Fibroblast of peridontal ligament (primary cell): Measurements from ENCODE around the gene APOB.

ENCODE experiments used
- DNase-seq: peaks from one replicate; pipeline ENCODE4 v3.0.0-alpha.2; 2010; ENCODE audit errors: extremely low read depth

Gene APOB, protein sequence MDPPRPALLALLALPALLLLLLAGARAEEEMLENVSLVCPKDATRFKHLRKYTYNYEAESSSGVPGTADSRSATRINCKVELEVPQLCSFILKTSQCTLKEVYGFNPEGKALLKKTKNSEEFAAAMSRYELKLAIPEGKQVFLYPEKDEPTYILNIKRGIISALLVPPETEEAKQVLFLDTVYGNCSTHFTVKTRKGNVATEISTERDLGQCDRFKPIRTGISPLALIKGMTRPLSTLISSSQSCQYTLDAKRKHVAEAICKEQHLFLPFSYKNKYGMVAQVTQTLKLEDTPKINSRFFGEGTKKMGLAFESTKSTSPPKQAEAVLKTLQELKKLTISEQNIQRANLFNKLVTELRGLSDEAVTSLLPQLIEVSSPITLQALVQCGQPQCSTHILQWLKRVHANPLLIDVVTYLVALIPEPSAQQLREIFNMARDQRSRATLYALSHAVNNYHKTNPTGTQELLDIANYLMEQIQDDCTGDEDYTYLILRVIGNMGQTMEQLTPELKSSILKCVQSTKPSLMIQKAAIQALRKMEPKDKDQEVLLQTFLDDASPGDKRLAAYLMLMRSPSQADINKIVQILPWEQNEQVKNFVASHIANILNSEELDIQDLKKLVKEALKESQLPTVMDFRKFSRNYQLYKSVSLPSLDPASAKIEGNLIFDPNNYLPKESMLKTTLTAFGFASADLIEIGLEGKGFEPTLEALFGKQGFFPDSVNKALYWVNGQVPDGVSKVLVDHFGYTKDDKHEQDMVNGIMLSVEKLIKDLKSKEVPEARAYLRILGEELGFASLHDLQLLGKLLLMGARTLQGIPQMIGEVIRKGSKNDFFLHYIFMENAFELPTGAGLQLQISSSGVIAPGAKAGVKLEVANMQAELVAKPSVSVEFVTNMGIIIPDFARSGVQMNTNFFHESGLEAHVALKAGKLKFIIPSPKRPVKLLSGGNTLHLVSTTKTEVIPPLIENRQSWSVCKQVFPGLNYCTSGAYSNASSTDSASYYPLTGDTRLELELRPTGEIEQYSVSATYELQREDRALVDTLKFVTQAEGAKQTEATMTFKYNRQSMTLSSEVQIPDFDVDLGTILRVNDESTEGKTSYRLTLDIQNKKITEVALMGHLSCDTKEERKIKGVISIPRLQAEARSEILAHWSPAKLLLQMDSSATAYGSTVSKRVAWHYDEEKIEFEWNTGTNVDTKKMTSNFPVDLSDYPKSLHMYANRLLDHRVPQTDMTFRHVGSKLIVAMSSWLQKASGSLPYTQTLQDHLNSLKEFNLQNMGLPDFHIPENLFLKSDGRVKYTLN (N-terminal part only)

DNA sequence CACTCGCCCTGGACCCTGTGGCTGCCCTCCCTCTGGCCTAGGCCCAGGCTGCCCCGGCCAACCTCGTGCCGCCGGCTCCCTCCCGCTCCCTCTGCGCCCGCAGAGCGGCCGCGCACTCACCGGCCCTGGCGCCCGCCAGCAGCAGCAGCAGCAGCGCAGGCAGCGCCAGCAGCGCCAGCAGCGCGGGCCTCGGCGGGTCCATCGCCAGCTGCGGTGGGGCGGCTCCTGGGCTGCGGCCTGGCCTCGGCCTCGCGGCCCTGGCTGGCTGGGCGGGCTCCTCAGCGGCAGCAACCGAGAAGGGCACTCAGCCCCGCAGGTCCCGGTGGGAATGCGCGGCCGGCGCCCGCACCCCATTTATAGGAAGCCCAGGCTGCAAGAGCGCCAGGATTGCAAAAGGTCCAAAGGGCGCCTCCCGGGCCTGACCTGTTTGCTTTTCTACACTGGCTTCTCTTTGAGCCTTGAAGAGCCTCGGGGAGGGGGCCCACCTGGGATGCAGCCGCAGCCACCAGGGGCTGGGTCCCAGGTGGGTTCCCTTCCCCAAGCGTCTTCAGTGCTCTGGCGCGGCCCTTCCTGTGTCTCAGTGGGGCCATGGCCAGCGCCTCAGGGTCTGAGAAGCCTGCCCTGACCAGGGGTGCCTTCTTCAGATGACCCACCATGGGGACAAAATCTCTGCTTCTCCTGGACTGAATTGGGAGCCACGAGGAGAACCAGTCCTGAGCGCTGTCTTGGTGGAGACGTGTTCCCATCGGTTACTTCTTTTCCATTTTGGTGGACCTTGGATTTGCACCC lies at the start of gene APOB:
Gene APOB (minus strand): TSS at position 330 of the 789 bp plus-strand sequence. CDS start 128 bp downstream, at position 202.
- DNase-seq, result no peak

DNA sequence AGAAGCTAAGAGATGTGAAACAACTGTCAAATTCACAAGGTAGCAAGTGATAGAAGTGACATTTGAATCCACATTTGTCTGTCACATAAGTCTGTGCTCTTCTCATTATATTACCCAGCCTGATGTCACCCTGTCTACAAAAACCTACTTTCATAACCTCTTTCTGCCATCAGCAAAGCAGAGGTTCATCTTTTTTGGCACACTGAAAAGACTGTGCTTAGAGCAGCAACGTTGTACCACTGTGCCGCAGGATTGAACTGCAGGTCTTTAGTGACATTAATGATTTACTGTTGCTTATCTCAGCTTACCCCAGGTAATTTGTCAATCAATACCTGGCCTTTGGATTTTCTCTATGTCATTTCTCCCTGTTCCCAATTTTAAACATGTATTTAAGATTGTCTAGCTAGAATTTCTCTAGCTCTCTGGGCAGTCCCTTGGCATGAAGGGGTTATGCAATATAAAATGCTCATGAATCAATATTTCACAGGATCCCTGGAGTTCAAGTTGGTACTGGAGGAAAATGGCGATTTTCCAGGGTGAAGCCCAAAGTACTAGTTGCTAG lies 48.5 kb upstream of the APOB start:
- no peak for DNase-seq

- no peak for DNase-seq
Measured at GRCh38 chr2:21084401-21084800, 40.5 kb upstream of the APOB start.

GRCh38 chr2:21083482-21083881 lies 39.6 kb upstream of the APOB start:
- no peak for DNase-seq

GRCh38 chr2:21078296-21078695 lies 34.4 kb upstream of the APOB start:
- DNase-seq, result no peak

DNA sequence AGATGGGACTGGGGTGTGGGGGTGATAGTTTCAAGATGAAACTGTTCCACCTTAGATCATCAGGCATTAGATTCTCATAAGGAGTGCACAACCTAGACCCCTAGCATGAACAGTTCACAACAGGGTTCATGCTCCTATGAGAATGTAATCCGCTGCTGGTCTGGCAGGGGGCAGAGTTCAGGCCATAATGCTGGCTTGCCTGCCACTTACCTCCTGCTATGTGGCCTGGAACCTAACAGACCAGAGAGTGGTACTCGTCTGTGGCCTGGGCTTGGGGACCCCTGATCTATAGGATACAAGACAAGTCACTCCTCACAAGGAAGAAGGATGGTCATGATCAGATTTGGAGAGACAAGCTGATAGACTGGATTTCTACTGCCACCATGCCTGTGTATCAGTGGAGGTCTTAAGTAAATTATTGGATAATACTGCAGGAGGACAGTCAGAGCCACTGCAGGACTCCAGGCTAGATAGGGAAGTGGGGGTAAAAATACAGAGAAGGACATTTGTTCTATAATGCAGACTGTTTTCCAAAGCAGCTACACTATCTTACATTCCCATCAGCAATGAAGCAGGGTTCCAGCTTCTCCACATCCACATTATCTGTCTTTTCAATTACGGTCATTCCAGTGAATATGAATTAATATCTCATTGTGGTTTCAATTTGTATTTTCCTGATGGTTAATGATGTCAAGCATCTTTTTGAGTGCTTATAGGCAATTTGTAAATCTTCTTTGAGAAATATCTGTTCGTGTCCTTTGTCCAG lies 28.8 kb upstream of the APOB start:
- DNase-seq, result no peak

GRCh38 chr2:21070341-21071257 lies 26.7 kb upstream of the APOB start:
- DNase-seq, result no peak

- no peak for DNase-seq
Measured at GRCh38 chr2:21069746-21070340, 26.0 kb upstream of the APOB start.

- no peak for DNase-seq
Measured at GRCh38 chr2:21067859-21068537, 24.1 kb upstream of the APOB start.

GRCh38 chr2:21067125-21067524 lies 23.3 kb upstream of the APOB start:
- DNase-seq, result no peak

DNA sequence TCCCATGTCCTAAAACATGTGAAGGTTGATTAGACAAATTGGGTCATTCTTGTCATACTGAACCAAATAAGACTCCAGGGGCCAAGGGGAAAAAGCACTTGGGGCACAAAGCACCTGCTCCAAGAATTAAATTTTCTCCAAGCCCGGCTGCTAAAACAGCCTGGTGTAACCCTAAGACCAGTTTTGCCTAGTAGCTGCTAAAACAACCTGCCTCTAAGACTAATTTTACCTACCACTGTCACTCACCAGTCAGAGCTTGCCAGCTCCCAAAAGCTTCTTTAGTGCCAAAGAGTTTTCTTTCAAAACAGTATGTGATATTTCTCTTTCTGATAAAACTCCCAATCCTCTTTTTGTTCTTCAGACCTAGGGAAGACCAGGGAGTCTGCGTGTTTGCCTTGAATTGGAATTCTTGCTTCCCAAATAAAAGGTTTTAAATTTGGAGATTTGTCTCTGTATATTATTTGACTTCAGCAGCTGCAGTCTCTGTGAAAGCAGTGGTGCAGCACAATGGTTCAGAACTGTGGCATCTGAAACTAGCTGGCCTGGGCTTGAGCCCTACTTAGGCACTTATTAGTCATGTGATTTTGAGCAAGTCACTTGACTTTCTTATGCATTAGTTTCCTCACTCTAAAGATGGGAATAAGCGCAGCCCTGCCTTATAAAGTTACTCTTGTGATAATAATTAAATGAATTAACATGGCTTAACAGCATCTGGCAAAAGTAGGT lies 16.2 kb upstream of the APOB start:
- DNase-seq, result no peak

DNA sequence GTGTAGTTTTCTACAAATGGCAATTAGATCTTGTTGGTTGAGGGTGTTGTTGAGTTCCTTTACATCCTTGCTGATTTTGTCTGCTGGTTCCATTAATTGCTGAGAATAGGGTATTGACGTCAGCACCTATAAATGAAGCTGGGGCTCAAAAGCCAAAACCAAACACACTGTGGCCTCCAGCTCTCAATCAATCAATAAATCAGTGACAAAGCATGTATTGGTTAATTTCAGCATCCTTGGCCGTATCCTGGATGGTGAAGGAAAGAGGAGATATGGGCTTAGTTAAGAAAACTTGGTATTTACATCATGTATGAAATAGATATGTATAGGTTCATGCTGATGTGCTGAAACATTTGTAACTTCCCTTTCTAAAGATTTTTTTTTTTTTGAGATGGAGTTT lies 13.2 kb upstream of the APOB start:
- DNase-seq, result no peak

DNA sequence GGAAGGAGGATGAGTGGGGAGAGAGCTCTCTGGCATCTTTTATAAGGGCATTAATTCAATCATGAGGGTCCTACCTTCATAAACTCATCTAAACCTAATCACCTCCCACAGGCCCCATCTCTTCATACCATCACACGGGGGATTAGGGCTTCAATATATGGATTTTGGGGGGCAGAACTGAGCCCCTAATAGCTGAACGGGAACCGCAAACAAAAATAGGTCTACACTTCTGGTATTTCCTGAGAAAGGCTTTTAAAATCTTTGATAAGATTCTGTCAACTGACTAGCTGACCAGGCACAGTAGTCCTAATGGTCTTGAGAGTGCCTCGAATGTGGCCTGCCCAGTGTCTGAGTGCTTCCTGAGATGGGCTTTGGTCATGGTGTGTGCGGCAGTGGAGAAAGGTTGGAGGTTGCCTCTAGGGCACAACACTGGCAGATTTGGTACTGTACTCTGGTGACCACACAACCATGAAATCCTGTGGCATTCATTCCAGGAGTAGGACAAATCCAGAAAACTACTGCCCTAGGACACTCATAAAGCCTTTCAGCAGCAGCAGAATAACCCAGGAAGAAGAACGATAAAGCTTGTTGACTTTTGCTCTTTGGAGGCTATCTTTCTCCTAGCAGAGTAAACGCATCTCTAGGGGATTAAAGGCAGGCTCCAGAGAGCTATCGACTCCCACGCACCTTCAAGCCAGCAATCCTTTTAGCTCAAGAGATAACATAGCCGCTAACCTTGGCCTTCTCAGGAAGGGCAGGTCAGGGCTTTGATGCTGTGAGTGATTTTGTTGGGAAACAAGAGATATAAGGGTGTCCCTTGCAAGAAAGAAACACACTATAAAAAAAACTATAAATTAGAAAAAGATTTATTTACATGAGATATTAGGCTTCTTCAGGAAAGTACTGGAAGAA lies 12.3 kb upstream of the APOB start:
- no peak for DNase-seq

DNA sequence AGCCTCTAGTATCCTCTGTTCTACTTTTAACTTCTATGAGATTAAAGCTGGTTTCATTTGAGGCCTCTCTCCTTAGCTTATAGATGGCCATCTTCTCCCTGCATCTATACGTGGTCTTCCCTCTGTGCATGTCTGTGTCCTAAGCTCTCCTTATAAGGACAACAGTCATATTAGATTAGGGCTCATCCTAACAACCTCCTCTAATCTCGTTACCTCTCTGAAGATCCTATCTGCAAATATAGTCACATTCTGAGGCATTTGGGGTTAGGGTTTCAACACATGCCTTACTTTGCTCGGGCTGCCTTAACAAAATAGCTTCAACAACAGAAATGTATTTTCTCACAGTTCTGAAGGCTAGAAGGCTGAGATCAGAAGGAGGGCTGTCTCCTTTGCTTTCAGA lies 11.6 kb upstream of the APOB start:
- DNase-seq, result no peak

- DNase-seq, result no peak
Measured at GRCh38 chr2:21054011-21054410, 10.1 kb upstream of the APOB start.

DNA sequence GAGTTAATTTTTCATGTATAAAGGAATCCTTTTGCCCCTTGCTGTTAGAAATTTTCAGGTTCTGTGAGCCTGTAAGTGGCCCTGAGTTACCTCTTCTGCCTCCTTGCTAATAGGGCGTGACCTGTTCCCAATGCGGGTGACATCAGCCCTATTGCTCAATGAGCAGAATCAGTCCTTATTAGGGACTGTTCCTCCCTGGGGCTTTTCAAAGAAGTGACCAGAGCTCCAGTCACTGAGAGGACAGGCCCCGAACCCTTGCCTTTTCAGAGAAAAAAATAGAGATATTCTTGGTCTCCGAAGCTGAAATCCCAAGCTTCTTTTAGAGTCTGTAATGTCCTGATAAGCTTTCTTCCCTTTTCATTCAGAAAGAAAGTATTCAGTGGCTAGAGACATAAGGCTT lies 8.2 kb upstream of the APOB start:
- no peak for DNase-seq
